ENCODE measurements around the gene PDE3A. TPM values are rescaled to one million over a fixed set of nuclear protein-coding genes. Genes with fewer than 3 reads are reported as not detected.

The PDE3A gene
- total and polyA plus RNA-seq, 2 of the 4 experiments (the other 2 are of a cell fraction) = 0.09 to 0.18 TPM

DNA sequence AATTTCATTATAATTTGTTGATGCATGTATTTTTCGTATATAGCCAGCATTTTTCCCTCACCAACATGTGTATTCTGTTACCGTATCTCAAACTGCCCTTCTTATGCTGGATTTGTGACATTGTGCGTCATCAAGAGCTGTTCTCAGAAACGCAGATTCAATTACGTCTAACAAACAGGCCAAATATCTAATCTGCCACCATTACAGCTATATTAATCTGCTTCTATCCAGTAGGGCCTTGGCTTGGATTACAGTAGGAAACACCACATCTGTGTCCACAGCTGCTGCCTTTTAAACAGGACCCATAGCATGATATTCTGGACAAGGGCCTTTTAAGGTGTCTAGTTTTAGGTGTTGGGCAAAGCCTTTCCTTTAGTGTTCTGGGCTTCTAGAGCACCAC lies 140.6 kb downstream of the PDE3A start:
- POLR2A ChIA-PET (ENCODE audit: unreplicated experiment) = no interaction called here
- in situ Hi-C loops (cut with MboI; ENCODE audit: low sequenced_read_pairs) = no loop called here
- no peak for DNase-seq

More for the DNA sequence above, 140.6 kb downstream of the PDE3A start:
- no peak overlapping the region for H3K4me3 ChIP-seq (ENCODE audit: insufficient read depth, low read depth, low read length)
- no peak overlapping the region for H2AFZ ChIP-seq (replicated peaks; ENCODE audit: low read length, poor library complexity)
- H3K4ac ChIP-seq (ENCODE audit: low read depth, low read length) = 0 out of 2 replicates have a peak overlapping the region, but pooled peaks have one; percentile 52
- peak overlapping the region; percentile 45; the same call in 1 of the 2 replicates for H4K91ac ChIP-seq (ENCODE audit: insufficient read depth, low read depth, low read length)
- no peak for ATAC-seq (ENCODE audit: low read depth)
- H2AK5ac ChIP-seq (ENCODE audit: low read depth, low read length) = no peak overlapping the region; the same call in 1 of the 2 replicates
- H3K9me1 ChIP-seq (ENCODE audit: insufficient read depth, low read length) = no peaks in the 10 kb centered on the region
- H3K9me3 ChIP-seq (ENCODE audit: control insufficient read depth, insufficient read depth, low read length) = no peaks in the 10 kb centered on the region
- H2BK15ac ChIP-seq (ENCODE audit: low read depth, low read length) = peak overlapping the region; percentile 10; the same call in 1 of the 3 replicates
- peak overlapping the region; percentile 85; the same call in 1 of the 2 replicates for H4K5ac ChIP-seq (ENCODE audit: low read depth, low read length)
- H3K9ac ChIP-seq (ENCODE audit: low read depth, low read length) = no peak overlapping the region
- no CpG with 5 or more reads among the region's 5 CpGs for WGBS, 2 experiments (ENCODE audit: extremely low coverage in 2 of 2, insufficient read length in 1 of 2)
- peak overlapping the region; percentile 73 for H2BK120ac ChIP-seq (ENCODE audit: low read depth, low read length)
- H3K79me1 ChIP-seq (ENCODE audit: low read depth in 1 of 2, low read length in 2 of 2) = no peaks in the 10 kb centered on the region
- dilution Hi-C loops (cut with HindIII; ENCODE audit: low sequenced_read_pairs, unreplicated experiment) = no loop called here
- peaks cover 6% of the 10 kb centered on the region; the same call in 1 of the 2 replicates for H3K4me1 ChIP-seq (ENCODE audit: control insufficient read depth, insufficient read depth, low read length)
- BruUV-seq (replicated peaks) = no TSS peak
- H4K20me1 ChIP-seq (ENCODE audit: insufficient read depth, low read length) = no peaks in the 10 kb centered on the region
- TF ChIP-seq MAZ (IDR thresholded peaks at IDR 0.05; ENCODE audit: borderline replicate concordance, low read depth, low read length) (no peak), RCOR1 (IDR thresholded peaks at IDR 0.05; ENCODE audit: insufficient replicate concordance, low read length) (no peak), RFX5 (IDR thresholded peaks at IDR 0.05; ENCODE audit: low read depth, low read length) (no peak), MAFK (IDR thresholded peaks at IDR 0.05; ENCODE audit: low read depth, low read length) (no peak), RAD21 (IDR thresholded peaks at IDR 0.05; ENCODE audit: low read length) (no peak), NFE2L2 (IDR thresholded peaks at IDR 0.05; ENCODE audit: low read depth, low read length) (no peak), BHLHE40 (IDR thresholded peaks at IDR 0.05; ENCODE audit: low read depth, low read length) (no peak), SMC3 (IDR thresholded peaks at IDR 0.05; ENCODE audit: low read depth, low read length) (no peak)
- TF ChIP-seq, protein P1, sequence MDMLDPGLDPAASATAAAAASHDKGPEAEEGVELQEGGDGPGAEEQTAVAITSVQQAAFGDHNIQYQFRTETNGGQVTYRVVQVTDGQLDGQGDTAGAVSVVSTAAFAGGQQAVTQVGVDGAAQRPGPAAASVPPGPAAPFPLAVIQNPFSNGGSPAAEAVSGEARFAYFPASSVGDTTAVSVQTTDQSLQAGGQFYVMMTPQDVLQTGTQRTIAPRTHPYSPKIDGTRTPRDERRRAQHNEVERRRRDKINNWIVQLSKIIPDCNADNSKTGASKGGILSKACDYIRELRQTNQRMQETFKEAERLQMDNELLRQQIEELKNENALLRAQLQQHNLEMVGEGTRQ (IDR thresholded peaks at IDR 0.05; ENCODE audit: low read depth, low read length) = no peak
- TF ChIP-seq, protein P2, sequence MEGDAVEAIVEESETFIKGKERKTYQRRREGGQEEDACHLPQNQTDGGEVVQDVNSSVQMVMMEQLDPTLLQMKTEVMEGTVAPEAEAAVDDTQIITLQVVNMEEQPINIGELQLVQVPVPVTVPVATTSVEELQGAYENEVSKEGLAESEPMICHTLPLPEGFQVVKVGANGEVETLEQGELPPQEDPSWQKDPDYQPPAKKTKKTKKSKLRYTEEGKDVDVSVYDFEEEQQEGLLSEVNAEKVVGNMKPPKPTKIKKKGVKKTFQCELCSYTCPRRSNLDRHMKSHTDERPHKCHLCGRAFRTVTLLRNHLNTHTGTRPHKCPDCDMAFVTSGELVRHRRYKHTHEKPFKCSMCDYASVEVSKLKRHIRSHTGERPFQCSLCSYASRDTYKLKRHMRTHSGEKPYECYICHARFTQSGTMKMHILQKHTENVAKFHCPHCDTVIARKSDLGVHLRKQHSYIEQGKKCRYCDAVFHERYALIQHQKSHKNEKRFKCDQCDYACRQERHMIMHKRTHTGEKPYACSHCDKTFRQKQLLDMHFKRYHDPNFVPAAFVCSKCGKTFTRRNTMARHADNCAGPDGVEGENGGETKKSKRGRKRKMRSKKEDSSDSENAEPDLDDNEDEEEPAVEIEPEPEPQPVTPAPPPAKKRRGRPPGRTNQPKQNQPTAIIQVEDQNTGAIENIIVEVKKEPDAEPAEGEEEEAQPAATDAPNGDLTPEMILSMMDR (conservative IDR thresholded peaks at IDR 0.05; ENCODE audit: low read depth, low read length) = no peak
- H2AK9ac ChIP-seq (replicated peaks; ENCODE audit: low read depth, low read length, poor library complexity) = no peak overlapping the region
- CTCF ChIA-PET = no interaction called here
- peak overlapping the region; percentile 62; the same call in 1 of the 2 replicates for H2BK20ac ChIP-seq (ENCODE audit: low read depth, low read length)
- no peak overlapping the region for H3K4me2 ChIP-seq (ENCODE audit: low read depth, low read length)
- no peak overlapping the region for H3K23ac ChIP-seq (ENCODE audit: low read depth, low read length)
- H3K18ac ChIP-seq (ENCODE audit: low read depth, low read length) = peak overlapping the region; percentile 94
- H2BK5ac ChIP-seq (ENCODE audit: low read depth, low read length, poor library complexity, severe bottlenecking) = peak overlapping the region; percentile 90
- H3K14ac ChIP-seq (replicated peaks; ENCODE audit: low read depth, low read length) = peak overlapping the region; percentile 92
- no peak overlapping the region for H3K27ac ChIP-seq (ENCODE audit: insufficient read depth, low read length)
- H3K56ac ChIP-seq (ENCODE audit: extremely low read depth, insufficient read depth, low read length) = no peak overlapping the region
- intact Hi-C loops (cut with micrococcal nuclease) = no loop called here
- H3K27me3 ChIP-seq (ENCODE audit: control insufficient read depth, insufficient read depth, low read length) = no peaks in the 10 kb centered on the region
- peak overlapping the region; percentile 15 to 80; a peak in 3 of 4 replicates for H4K8ac ChIP-seq (ENCODE audit: low read depth in 2 of 2, low read length in 2 of 2)
- H3K36me3 ChIP-seq (ENCODE audit: control insufficient read depth, insufficient read depth, low read length) = no peaks in the 10 kb centered on the region

Data from IMR-90 (cell line).